K562 (cell line): Measurements from ENCODE around the gene CAPRIN1. TPM values are rescaled to one million over a fixed set of nuclear protein-coding genes. Genes with fewer than 3 reads are reported as not detected.

ENCODE experiments used
- CBX8 ChIP-seq: fragments of 200-600 bp; sonication (generic); IDR thresholded peaks from 2 replicates; pipeline ENCODE4 v1.6.1; 2012; ENCODE audit warnings: borderline replicate concordance, mixed run types, low read depth, mild to moderate bottlenecking, moderate library complexity, mixed read lengths, low read length, control low read depth, inconsistent platforms; ENCODE audit not compliant: poor library complexity, severe bottlenecking; ENCODE audit errors: extremely low read depth
- DACH1 ChIP-seq: fragments of 450-650 bp; IDR thresholded peaks from 2 replicates; pipeline ENCODE4 v1.6.1; 2018; ENCODE audit not compliant: partially characterized antibody
- DPF2 ChIP-seq: fragments of 450-650 bp; IDR thresholded peaks from 2 replicates; pipeline ENCODE4 v1.6.1; 2016
- FOXA3 ChIP-seq, 2 experiments: fragments of 450-650 bp in 1 of 2; sonication (generic) in 1 of 2; formaldehyde crosslinking; IDR thresholded peaks in 1 of 2; conservative IDR thresholded peaks in 1 of 2; 2 replicates each; pipeline versions ENCODE4 v1.4.0 to v1.8.0; 2020 to 2022; ENCODE audit warnings: mild to moderate bottlenecking in 2 of 2, missing genetic modification reagents in 1 of 2
- GATAD2A ChIP-seq: fragments of 450-650 bp; IDR thresholded peaks from 2 replicates; pipeline ENCODE4 v1.6.1; 2017
- HDAC1 ChIP-seq, 2 experiments: fragments of 450-650 bp; IDR thresholded peaks; 2 replicates each; pipeline ENCODE4 v1.6.1; 2016 to 2017; ENCODE audit warnings: inconsistent platforms in 1 of 2, mild to moderate bottlenecking in 1 of 2, moderate library complexity in 1 of 2
- KLF10 ChIP-seq: fragments of 250-450 bp; sonication (Bioruptor Pico); IDR thresholded peaks from 2 replicates; pipeline ENCODE4 v1.6.1; 2021; ENCODE audit warnings: matching md5 sums
- KLF13 ChIP-seq: fragments of 450-650 bp; IDR thresholded peaks from 2 replicates; pipeline ENCODE4 v1.6.1; 2016; ENCODE audit warnings: missing genetic modification characterization, low read depth, mild to moderate bottlenecking, missing compliant biosample characterization, moderate library complexity, borderline replicate concordance
- MCM7 ChIP-seq, 2 experiments: fragments of 450-650 bp; IDR thresholded peaks; 2 replicates each; pipeline ENCODE4 v1.6.1; 2016 to 2018
- MTA3 ChIP-seq: fragments of 450-650 bp; formaldehyde crosslinking; IDR thresholded peaks from 2 replicates; pipeline ENCODE4 v1.6.1; 2017; ENCODE audit warnings: mild to moderate bottlenecking, borderline replicate concordance
- NFE2 ChIP-seq: IDR thresholded peaks from 2 replicates; pipeline ENCODE4 v1.6.1; 2014; ENCODE audit warnings: antibody characterized with exemption, low read depth
- POLR2B ChIP-seq: fragments of 450-650 bp; IDR thresholded peaks from 2 replicates; pipeline ENCODE4 v1.6.1; 2018; ENCODE audit warnings: low read depth; ENCODE audit not compliant: partially characterized antibody
- POLR3G ChIP-seq: IDR thresholded peaks from 2 replicates; pipeline ENCODE4 v1.6.1; 2011; ENCODE audit not compliant: insufficient read length, insufficient replicate concordance; ENCODE audit errors: extremely low read depth
- SNRNP70 ChIP-seq: fragments of 200-400 bp; formaldehyde crosslinking; optimal IDR thresholded peaks from 2 replicates; pipeline ENCODE3; 2017; ENCODE audit warnings: low read depth, low read length
- STAG1 ChIP-seq: sonication (generic); formaldehyde crosslinking; IDR thresholded peaks from 2 replicates; pipeline ENCODE4 v1.5.0; 2020; ENCODE audit warnings: missing genetic modification reagents, borderline replicate concordance
- TAF15 ChIP-seq: fragments of 200-400 bp; formaldehyde crosslinking; IDR thresholded peaks from 2 replicates; pipeline ENCODE4 v1.6.1; 2017; ENCODE audit warnings: mild to moderate bottlenecking, low read depth, low read length, moderate library complexity
- ZNF175 ChIP-seq: fragments of 200-800 bp; sonication (Bioruptor generic); IDR thresholded peaks from 2 replicates; pipeline ENCODE4 v1.6.1; 2016; ENCODE audit warnings: low read depth, mild to moderate bottlenecking, missing genetic modification characterization, missing compliant biosample characterization
- ZNF77 ChIP-seq: fragments of 250-450 bp; sonication (Bioruptor Pico); IDR thresholded peaks from 2 replicates; pipeline ENCODE4 v1.5.0; 2020
- polyA plus RNA-seq, 8 experiments: library from polyadenylated mRNA; depleted of rRNA in 4 of 8; stranded (reverse) in 5 of 8; unstranded in 3 of 8; fragments of >200 nt; fragmentation: Nextera tagmentation in 2 of 8; fragmentation: Illumina TruSeq in 1 of 8; extraction: Ambion mirVana in 2 of 8; extraction: Trizol in 1 of 8; gene quantifications; 2 replicates each; pipeline versions ENCODE4 v1.2.1 to v1.2.3, GENCODE V29; 2011 to 2014; ENCODE audit warnings: inconsistent platforms in 1 of 8, missing spikeins in 1 of 8
- total RNA-seq, 7 experiments: library from RNA; depleted of rRNA in 6 of 7; stranded (reverse); fragments of >200 nt in 6 of 7; fragmentation: Illumina TruSeq in 2 of 7; extraction: Trizol in 2 of 7; gene quantifications; 2 replicates each; pipeline versions ENCODE4 v1.2.1 to v1.2.3, GENCODE V29; 2011 to 2021; ENCODE audit warnings: low replicate concordance in 1 of 7
- TF ChIP-seq, protein P1 (sequence below): fragments of 450-650 bp; IDR thresholded peaks from 2 replicates; pipeline ENCODE4 v1.6.1; 2016; ENCODE audit warnings: antibody characterized with exemption
- TF ChIP-seq, protein P2 (sequence below): fragments of 250-450 bp; sonication (Bioruptor Pico); IDR thresholded peaks from 2 replicates; pipeline ENCODE4 v1.5.0; 2021; ENCODE audit warnings: mild to moderate bottlenecking, borderline replicate concordance
- TF ChIP-seq, protein P3 (sequence below): sonication (generic); formaldehyde crosslinking; IDR thresholded peaks from 2 replicates; pipeline ENCODE4 v1.5.0; 2020; ENCODE audit warnings: missing genetic modification reagents
- TF ChIP-seq, protein P4 (sequence below): sonication (generic); formaldehyde crosslinking; IDR thresholded peaks from 2 replicates; pipeline ENCODE4 v1.8.1; 2022; ENCODE audit warnings: missing genetic modification reagents
- TF ChIP-seq, protein P5 (sequence below): fragments of 450-650 bp; formaldehyde crosslinking; IDR thresholded peaks from 2 replicates; pipeline ENCODE4 v1.4.0; 2020; ENCODE audit warnings: mild to moderate bottlenecking, moderate library complexity

Gene CAPRIN1
- total and polyA plus RNA-seq, 9 of the 15 experiments (the other 6 are each of a cell fraction or from before 2014, with no cell fraction given), result 49.6 to 271 (median 244) TPM

DNA sequence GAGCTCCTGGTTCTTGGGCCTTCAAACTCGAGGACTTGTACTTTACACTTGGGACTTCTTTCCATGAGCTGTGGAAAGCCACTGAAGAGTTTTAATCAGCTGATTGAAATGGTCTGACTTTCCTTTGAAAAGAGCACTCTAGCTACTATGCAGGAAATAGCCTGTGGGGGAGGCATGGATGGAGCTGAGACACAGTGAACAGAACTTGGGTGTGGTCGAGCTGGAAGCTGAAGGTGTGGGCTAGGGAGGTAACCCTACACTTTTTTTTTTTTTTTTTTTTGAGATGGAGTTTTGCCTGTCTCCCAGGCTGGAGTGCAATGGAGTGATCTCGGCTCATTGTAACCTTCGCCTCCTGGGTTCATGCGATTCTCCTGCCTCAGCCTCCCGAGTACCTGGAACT, 17.5 kb upstream of the CAPRIN1 start (continued):
- TF ChIP-seq, protein P1, sequence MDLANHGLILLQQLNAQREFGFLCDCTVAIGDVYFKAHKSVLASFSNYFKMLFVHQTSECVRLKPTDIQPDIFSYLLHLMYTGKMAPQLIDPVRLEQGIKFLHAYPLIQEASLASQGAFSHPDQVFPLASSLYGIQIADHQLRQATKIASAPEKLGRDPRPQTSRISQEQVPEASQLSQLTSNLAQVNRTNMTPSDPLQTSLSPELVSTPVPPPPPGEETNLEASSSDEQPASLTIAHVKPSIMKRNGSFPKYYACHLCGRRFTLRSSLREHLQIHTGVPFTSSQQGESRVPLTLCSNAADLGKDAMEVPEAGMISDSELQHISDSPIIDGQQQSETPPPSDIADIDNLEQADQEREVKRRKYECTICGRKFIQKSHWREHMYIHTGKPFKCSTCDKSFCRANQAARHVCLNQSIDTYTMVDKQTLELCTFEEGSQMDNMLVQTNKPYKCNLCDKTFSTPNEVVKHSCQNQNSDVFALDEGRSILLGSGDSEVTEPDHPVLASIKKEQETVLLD, result no peak
- TF ChIP-seq, protein P2, sequence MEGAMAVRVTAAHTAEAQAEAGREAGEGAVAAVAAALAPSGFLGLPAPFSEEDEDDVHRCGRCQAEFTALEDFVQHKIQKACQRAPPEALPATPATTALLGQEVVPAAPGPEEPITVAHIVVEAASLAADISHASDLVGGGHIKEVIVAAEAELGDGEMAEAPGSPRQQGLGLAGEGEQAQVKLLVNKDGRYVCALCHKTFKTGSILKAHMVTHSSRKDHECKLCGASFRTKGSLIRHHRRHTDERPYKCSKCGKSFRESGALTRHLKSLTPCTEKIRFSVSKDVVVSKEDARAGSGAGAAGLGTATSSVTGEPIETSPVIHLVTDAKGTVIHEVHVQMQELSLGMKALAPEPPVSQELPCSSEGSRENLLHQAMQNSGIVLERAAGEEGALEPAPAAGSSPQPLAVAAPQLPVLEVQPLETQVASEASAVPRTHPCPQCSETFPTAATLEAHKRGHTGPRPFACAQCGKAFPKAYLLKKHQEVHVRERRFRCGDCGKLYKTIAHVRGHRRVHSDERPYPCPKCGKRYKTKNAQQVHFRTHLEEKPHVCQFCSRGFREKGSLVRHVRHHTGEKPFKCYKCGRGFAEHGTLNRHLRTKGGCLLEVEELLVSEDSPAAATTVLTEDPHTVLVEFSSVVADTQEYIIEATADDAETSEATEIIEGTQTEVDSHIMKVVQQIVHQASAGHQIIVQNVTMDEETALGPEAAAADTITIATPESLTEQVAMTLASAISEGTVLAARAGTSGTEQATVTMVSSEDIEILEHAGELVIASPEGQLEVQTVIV (CRISPR knock-in tag), result no peak
- TF ChIP-seq KLF13 (tag) (no peak), HDAC1 (IDR thresholded peaks at IDR 0.05) (no peak), FOXA3 (CRISPR knock-in tag; conservative IDR thresholded peaks at IDR 0.05 in 1 of 2, IDR thresholded peaks at IDR 0.05 in 1 of 2) (no peak), SNRNP70 (no peak), DPF2 (0 out of 2 replicates have a peak, but pooled peaks have one; percentile 28), KLF10 (CRISPR knock-in tag) (no peak), POLR3G (no peak), ZNF77 (CRISPR knock-in tag) (no peak), ZNF175 (CRISPR knock-in tag) (no peak), MTA3 (no peak), GATAD2A (no peak), CBX8 (no peak), NFE2 (no peak), POLR2B (no peak), MCM7 (IDR thresholded peaks at IDR 0.05) (no peak), STAG1 (CRISPR knock-in tag) (no peak), TAF15 (no peak), DACH1 (peak; percentile 30)
- TF ChIP-seq, protein P3, sequence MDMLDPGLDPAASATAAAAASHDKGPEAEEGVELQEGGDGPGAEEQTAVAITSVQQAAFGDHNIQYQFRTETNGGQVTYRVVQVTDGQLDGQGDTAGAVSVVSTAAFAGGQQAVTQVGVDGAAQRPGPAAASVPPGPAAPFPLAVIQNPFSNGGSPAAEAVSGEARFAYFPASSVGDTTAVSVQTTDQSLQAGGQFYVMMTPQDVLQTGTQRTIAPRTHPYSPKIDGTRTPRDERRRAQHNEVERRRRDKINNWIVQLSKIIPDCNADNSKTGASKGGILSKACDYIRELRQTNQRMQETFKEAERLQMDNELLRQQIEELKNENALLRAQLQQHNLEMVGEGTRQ, result no peak
- TF ChIP-seq, protein P4, sequence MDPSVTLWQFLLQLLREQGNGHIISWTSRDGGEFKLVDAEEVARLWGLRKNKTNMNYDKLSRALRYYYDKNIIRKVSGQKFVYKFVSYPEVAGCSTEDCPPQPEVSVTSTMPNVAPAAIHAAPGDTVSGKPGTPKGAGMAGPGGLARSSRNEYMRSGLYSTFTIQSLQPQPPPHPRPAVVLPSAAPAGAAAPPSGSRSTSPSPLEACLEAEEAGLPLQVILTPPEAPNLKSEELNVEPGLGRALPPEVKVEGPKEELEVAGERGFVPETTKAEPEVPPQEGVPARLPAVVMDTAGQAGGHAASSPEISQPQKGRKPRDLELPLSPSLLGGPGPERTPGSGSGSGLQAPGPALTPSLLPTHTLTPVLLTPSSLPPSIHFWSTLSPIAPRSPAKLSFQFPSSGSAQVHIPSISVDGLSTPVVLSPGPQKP (CRISPR knock-in tag), result no peak
- TF ChIP-seq, protein P5, sequence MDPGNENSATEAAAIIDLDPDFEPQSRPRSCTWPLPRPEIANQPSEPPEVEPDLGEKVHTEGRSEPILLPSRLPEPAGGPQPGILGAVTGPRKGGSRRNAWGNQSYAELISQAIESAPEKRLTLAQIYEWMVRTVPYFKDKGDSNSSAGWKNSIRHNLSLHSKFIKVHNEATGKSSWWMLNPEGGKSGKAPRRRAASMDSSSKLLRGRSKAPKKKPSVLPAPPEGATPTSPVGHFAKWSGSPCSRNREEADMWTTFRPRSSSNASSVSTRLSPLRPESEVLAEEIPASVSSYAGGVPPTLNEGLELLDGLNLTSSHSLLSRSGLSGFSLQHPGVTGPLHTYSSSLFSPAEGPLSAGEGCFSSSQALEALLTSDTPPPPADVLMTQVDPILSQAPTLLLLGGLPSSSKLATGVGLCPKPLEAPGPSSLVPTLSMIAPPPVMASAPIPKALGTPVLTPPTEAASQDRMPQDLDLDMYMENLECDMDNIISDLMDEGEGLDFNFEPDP (CRISPR knock-in tag), result no peak
